Mesenchymal stem cell (in vitro differentiated cells and primary cell): Measurements from ENCODE around the gene NKTR.

Source experiments
- DNase-seq: peaks from one replicate; pipeline ENCODE4 v3.0.0-alpha.2; 2013
- H2AFZ ChIP-seq: one replicate; pipeline ENCODE4 v1.6.1; 2013; ENCODE audit warnings: low read depth, mild to moderate bottlenecking, control low read depth, inconsistent platforms, low read length, moderate library complexity
- H2AK5ac ChIP-seq: 2 replicates; pipeline ENCODE4 v1.6.1; 2013; ENCODE audit warnings: low read length, moderate library complexity, mild to moderate bottlenecking, inconsistent platforms; ENCODE audit not compliant: severe bottlenecking
- H2BK120ac ChIP-seq: one replicate; pipeline ENCODE4 v1.6.1; 2013; ENCODE audit warnings: low read depth, mild to moderate bottlenecking, inconsistent platforms, low read length, moderate library complexity
- H2BK12ac ChIP-seq, 2 experiments: one replicate each; pipeline ENCODE4 v1.6.1; 2013; ENCODE audit warnings: inconsistent platforms in 2 of 2, low read length in 2 of 2, mild to moderate bottlenecking in 2 of 2, moderate library complexity in 2 of 2, control low read depth in 1 of 2
- H2BK15ac ChIP-seq: one replicate; pipeline ENCODE4 v1.6.1; 2013; ENCODE audit warnings: mild to moderate bottlenecking, low read depth, inconsistent platforms; ENCODE audit not compliant: poor library complexity, severe bottlenecking
- H2BK5ac ChIP-seq: 2 replicates; pipeline ENCODE4 v1.6.1; 2013; ENCODE audit warnings: low read depth, mild to moderate bottlenecking, low read length, control low read depth, inconsistent platforms; ENCODE audit not compliant: poor library complexity, severe bottlenecking
- H3K14ac ChIP-seq, 2 experiments: one replicate each; pipeline ENCODE4 v1.6.1; 2013; ENCODE audit warnings: inconsistent platforms in 2 of 2, low read length in 2 of 2, control low read depth in 1 of 2, mild to moderate bottlenecking in 1 of 2, moderate library complexity in 1 of 2
- H3K18ac ChIP-seq, 2 experiments: one replicate each; pipeline ENCODE4 v1.6.1; 2013; ENCODE audit warnings: inconsistent platforms in 2 of 2, low read length in 2 of 2, control low read depth in 1 of 2, low read depth in 1 of 2, mild to moderate bottlenecking in 1 of 2
- H3K23ac ChIP-seq, 2 experiments: one replicate each; pipeline ENCODE4 v1.6.1; 2013; ENCODE audit warnings: inconsistent platforms in 2 of 2, low read length in 2 of 2, mild to moderate bottlenecking in 2 of 2, moderate library complexity in 2 of 2, control low read depth in 1 of 2
- H3K27ac ChIP-seq: 2 replicates; pipeline ENCODE4 v1.5.1; 2013; ENCODE audit warnings: mild to moderate bottlenecking, moderate library complexity, low read length, control low read depth, inconsistent platforms; ENCODE audit not compliant: poor library complexity, severe bottlenecking
- H3K27me3 ChIP-seq, 2 experiments: 2 replicates each; pipeline versions ENCODE4 v1.6.1 to v1.7.0; 2013; ENCODE audit warnings: low read length in 2 of 2, mild to moderate bottlenecking in 2 of 2, moderate library complexity in 2 of 2, control low read depth in 1 of 2, inconsistent platforms in 1 of 2; ENCODE audit not compliant: control insufficient read depth in 1 of 2, insufficient read depth in 1 of 2
- H3K36me3 ChIP-seq, 2 experiments: 2 replicates each; pipeline versions ENCODE4 v1.6.1 to v1.7.0; 2013; ENCODE audit warnings: low read length in 2 of 2, control low read depth in 1 of 2, inconsistent platforms in 1 of 2, low read depth in 1 of 2, mild to moderate bottlenecking in 1 of 2; ENCODE audit not compliant: insufficient read depth in 2 of 2, control insufficient read depth in 1 of 2
- H3K4ac ChIP-seq, 2 experiments: one replicate each; pipeline ENCODE4 v1.6.1; 2013; ENCODE audit warnings: inconsistent platforms in 2 of 2, low read length in 2 of 2, mild to moderate bottlenecking in 2 of 2, moderate library complexity in 2 of 2, control low read depth in 1 of 2, low read depth in 1 of 2
- H3K4me1 ChIP-seq: 2 replicates; pipeline ENCODE4 v1.6.1; 2013; ENCODE audit warnings: low read depth, low read length, control low read depth; ENCODE audit not compliant: control insufficient read depth, insufficient read depth
- H3K4me2 ChIP-seq: 2 replicates; pipeline ENCODE4 v1.6.1; 2013; ENCODE audit warnings: low read length, mild to moderate bottlenecking, inconsistent platforms; ENCODE audit not compliant: poor library complexity, severe bottlenecking
- H3K4me3 ChIP-seq, 2 experiments: 2 replicates each; pipeline versions ENCODE4 v1.5.1 to v1.7.0; 2013; ENCODE audit warnings: low read length in 2 of 2, mild to moderate bottlenecking in 2 of 2, control low read depth in 1 of 2, low read depth in 1 of 2; ENCODE audit not compliant: insufficient read depth in 1 of 2
- H3K79me1 ChIP-seq: replicated peaks from 2 replicates; pipeline ENCODE4 v1.6.1; 2013; ENCODE audit warnings: mild to moderate bottlenecking, control low read depth, low read length, inconsistent platforms; ENCODE audit not compliant: poor library complexity, severe bottlenecking
- H3K9ac ChIP-seq: 2 replicates; pipeline ENCODE4 v1.7.0; 2013; ENCODE audit warnings: mild to moderate bottlenecking, low read length, moderate library complexity
- H3K9me3 ChIP-seq: 2 replicates; pipeline ENCODE4 v1.7.0; 2013; ENCODE audit warnings: mild to moderate bottlenecking, low read length; ENCODE audit not compliant: control insufficient read depth
- H4K8ac ChIP-seq: one replicate; pipeline ENCODE4 v1.6.1; 2013; ENCODE audit warnings: inconsistent platforms, mild to moderate bottlenecking, low read length, moderate library complexity
- H4K91ac ChIP-seq: one replicate; pipeline ENCODE4 v1.6.1; 2013; ENCODE audit warnings: mild to moderate bottlenecking, low read length, inconsistent platforms
- WGBS: methylation state at CpG from one replicate; pipeline ENCODE4 v1.1.7; 2013; ENCODE audit warnings: mixed read lengths; 5-methylcytosine and 5-hydroxymethylcytosine counted together

NKTR gene

DNA sequence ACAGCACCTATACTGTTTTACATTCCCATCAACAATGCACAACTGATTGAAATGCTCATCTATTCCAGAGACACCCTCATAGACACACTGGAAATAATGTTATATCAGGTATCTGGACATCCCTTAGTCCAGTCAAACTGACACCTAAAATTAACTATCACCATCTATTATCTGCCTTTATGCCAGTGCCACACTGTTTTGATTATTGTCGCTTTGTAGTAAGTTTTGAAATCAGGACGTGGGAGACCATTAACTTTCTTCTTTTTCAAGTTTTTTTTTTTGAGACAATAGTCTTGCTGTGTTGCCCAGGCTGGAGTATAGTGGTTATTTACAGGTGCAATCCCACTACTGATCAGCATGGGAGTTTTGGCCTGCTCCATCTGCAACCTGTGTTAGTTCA lies 75.4 kb downstream of the NKTR start:
- H3K9me3 ChIP-seq = peaks cover 2% of the 10 kb centered on the region
- H2BK12ac ChIP-seq = no peak overlapping the region
- no peak overlapping the region for H3K23ac ChIP-seq
- no peak overlapping the region for H3K4me2 ChIP-seq
- no peaks in the 10 kb centered on the region for H3K79me1 ChIP-seq
- H3K27ac ChIP-seq = no peak overlapping the region
- no peak overlapping the region for H4K91ac ChIP-seq
- H3K9ac ChIP-seq = no peak overlapping the region
- no peaks in the 10 kb centered on the region for H3K36me3 ChIP-seq
- H2BK15ac ChIP-seq = no peak overlapping the region
- H4K8ac ChIP-seq = no peak overlapping the region
- peaks cover 0 to 8% of the 10 kb centered on the region in 2 experiments for H3K27me3 ChIP-seq
- no peak overlapping the region for H2BK5ac ChIP-seq
- H2AFZ ChIP-seq = no peak overlapping the region
- H2BK120ac ChIP-seq = no peak overlapping the region
- H3K4me3 ChIP-seq = no peak overlapping the region
- no peak overlapping the region for H3K4ac ChIP-seq
- H2AK5ac ChIP-seq = no peak overlapping the region
- DNase-seq = no peak
- no peak overlapping the region for H3K14ac ChIP-seq
- 79% methylated on average over 2 of the region's 2 CpGs for WGBS
- H3K4me1 ChIP-seq = no peaks in the 10 kb centered on the region
- no peak overlapping the region for H3K18ac ChIP-seq

DNA sequence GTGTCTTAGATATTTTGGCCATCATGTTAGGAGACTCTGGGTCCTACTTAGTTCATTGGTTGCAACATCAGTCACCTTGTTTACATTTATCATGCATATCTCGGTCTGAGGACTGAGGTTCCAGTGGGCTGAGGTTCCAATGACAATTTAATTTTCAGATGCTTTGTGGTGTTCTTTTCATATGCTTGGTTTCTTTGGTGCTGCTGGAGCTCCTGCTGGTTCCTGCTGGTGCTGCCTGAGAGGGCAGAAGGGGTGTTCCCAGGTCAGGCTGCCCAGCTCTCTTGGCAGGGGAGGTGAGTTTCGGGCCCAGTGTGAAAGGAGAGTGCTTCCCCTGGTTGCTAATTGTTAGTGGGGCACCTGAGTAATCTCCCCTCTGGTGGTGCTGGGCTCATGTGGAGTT lies 78.0 kb downstream of the NKTR start:
- Histone ChIP-seq H3K4me3 (no peak overlapping the region), H3K23ac (peak overlapping the region in 1 of 2 experiments; percentile 61), H3K9ac (no peak overlapping the region), H4K8ac (no peak overlapping the region), H3K36me3 (no peaks in the 10 kb centered on the region), H2AK5ac (no peak overlapping the region), H4K91ac (no peak overlapping the region), H3K27me3 (peaks cover 0 to 8% of the 10 kb centered on the region in 2 experiments), H3K79me1 (no peaks in the 10 kb centered on the region), H2BK12ac (no peak overlapping the region), H3K4me1 (peaks cover 2% of the 10 kb centered on the region), H3K4me2 (no peak overlapping the region), H3K9me3 (no peaks in the 10 kb centered on the region), H2AFZ (no peak overlapping the region), H2BK15ac (no peak overlapping the region), H3K4ac (no peak overlapping the region), H3K14ac (no peak overlapping the region), H2BK5ac (no peak overlapping the region), H3K27ac (no peak overlapping the region), H3K18ac (no peak overlapping the region), H2BK120ac (no peak overlapping the region)
- no peak for DNase-seq
- 48% methylated on average over 2 of the region's 2 CpGs for WGBS

DNA sequence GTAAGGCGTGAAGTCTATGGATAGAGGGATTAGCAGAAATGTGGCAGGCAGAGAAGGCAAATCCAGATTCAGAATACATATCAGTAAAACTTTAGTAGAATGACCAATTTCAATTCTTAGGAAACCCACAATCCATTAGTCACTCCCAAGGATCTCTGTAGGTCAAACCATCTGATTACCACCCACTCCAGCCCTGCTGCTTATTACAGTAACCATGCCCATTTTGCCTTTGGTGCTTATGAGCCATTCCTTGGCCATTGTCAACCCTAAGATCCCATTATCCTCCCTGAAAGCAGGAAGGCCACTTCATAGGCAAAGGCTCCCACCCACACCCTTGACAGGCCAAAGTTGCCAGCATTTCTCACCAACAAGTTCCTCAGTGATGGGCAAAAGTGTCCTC lies 79.8 kb downstream of the NKTR start:
- H2BK120ac ChIP-seq = no peak overlapping the region
- H2AFZ ChIP-seq = no peak overlapping the region
- H3K4me3 ChIP-seq = no peak overlapping the region
- H3K4me1 ChIP-seq = peaks cover 6% of the 10 kb centered on the region
- no peaks in the 10 kb centered on the region for H3K79me1 ChIP-seq
- H2BK5ac ChIP-seq = no peak overlapping the region
- H2BK15ac ChIP-seq = no peak overlapping the region
- no peak overlapping the region for H4K8ac ChIP-seq
- H3K4me2 ChIP-seq = no peak overlapping the region
- H2BK12ac ChIP-seq = no peak overlapping the region
- H3K18ac ChIP-seq = no peak overlapping the region
- H3K9me3 ChIP-seq = no peaks in the 10 kb centered on the region
- H3K23ac ChIP-seq = no peak overlapping the region
- H3K36me3 ChIP-seq = no peaks in the 10 kb centered on the region
- no peak overlapping the region for H3K27ac ChIP-seq
- no peak overlapping the region for H3K4ac ChIP-seq
- no CpG with 5 or more reads among the region's 1 CpG for WGBS
- no peak for DNase-seq
- no peak overlapping the region for H4K91ac ChIP-seq
- no peak overlapping the region for H3K9ac ChIP-seq
- H3K14ac ChIP-seq = no peak overlapping the region
- peaks cover 7 to 8% of the 10 kb centered on the region in 2 experiments for H3K27me3 ChIP-seq
- H2AK5ac ChIP-seq = no peak overlapping the region

DNA sequence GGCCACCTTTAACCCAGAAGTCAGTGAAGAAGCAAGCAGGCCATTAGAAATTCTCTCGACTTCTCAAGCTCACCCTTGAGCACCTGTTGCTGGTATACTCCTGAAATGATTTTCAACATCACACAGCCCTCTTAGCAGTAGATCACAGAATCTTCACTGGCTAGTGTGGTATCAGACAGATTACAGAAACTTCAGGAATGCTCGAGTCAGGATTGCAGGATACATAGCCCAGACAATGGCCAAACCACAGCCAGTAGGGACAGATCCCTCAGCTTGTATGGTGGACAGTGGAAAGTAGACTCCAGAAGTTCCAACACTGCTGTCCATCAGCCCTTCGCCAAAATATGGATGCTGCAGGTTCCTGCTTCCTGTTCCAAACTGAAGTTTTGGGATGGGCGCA lies 80.3 kb downstream of the NKTR start:
- Histone ChIP-seq H3K4ac (no peak overlapping the region), H3K18ac (no peak overlapping the region), H3K4me2 (no peak overlapping the region), H3K4me1 (peaks cover 6% of the 10 kb centered on the region), H3K36me3 (no peaks in the 10 kb centered on the region), H2AK5ac (no peak overlapping the region), H3K9me3 (no peaks in the 10 kb centered on the region), H4K8ac (no peak overlapping the region), H2BK12ac (no peak overlapping the region), H3K79me1 (no peaks in the 10 kb centered on the region), H2BK5ac (no peak overlapping the region), H3K4me3 (no peak overlapping the region), H3K9ac (no peak overlapping the region), H3K27me3 (peaks cover 8 to 12% of the 10 kb centered on the region in 2 experiments), H3K14ac (no peak overlapping the region), H3K27ac (no peak overlapping the region), H4K91ac (no peak overlapping the region), H2BK15ac (no peak overlapping the region), H2AFZ (no peak overlapping the region), H3K23ac (no peak overlapping the region), H2BK120ac (no peak overlapping the region)
- WGBS = 90% methylated on average over 4 of the region's 4 CpGs
- DNase-seq = peak; percentile 8
